ACC112 (cell line): ENCODE data around the gene SREBF2.

ENCODE experiments used
- H2AFZ ChIP-seq: fragments of 200-600 bp; sonication (generic); one replicate; pipeline ENCODE4 v1.6.0; 2017; ENCODE audit warnings: antibody characterized with exemption, low read length; ENCODE audit not compliant: unreplicated experiment
- H3K27ac ChIP-seq: fragments of 200-600 bp; sonication (generic); 2 replicates; pipeline ENCODE4 v1.5.1; 2014; ENCODE audit warnings: low read depth, mild to moderate bottlenecking, antibody characterized with exemption, low read length, moderate library complexity
- H3K27me3 ChIP-seq: fragments of 200-600 bp; sonication (generic); 2 replicates; pipeline ENCODE4 v1.6.1; 2014; ENCODE audit warnings: mild to moderate bottlenecking, antibody characterized with exemption, low read length, moderate library complexity, mixed read lengths; ENCODE audit not compliant: insufficient read depth
- H3K36me3 ChIP-seq: fragments of 200-600 bp; sonication (generic); 2 replicates; pipeline ENCODE4 v1.6.1; 2016; ENCODE audit warnings: mild to moderate bottlenecking, antibody characterized with exemption, low read length, moderate library complexity, mixed read lengths; ENCODE audit not compliant: insufficient read depth
- H3K4me1 ChIP-seq: fragments of 200-600 bp; sonication (generic); one replicate; pipeline ENCODE4 v1.6.1; 2016; ENCODE audit warnings: low read length, mixed read lengths; ENCODE audit not compliant: insufficient read depth, unreplicated experiment, control insufficient read depth
- H3K4me3 ChIP-seq: fragments of 200-600 bp; sonication (generic); 2 replicates; pipeline ENCODE4 v1.5.1; 2014; ENCODE audit warnings: mild to moderate bottlenecking, low read depth, low read length
- H3K79me2 ChIP-seq: fragments of 200-600 bp; sonication (generic); one replicate; pipeline ENCODE4 v1.6.0; 2016; ENCODE audit warnings: low read length; ENCODE audit not compliant: control insufficient read depth, unreplicated experiment, insufficient read depth

The SREBF2 gene

GRCh38 chr22:41900652-41901312 is 67.9 kb downstream of the SREBF2 start:
- Histone ChIP-seq H3K36me3 (no peaks in the 10 kb centered on the region), H3K27ac (no peak overlapping the region), H3K4me3 (no peak overlapping the region), H3K79me2 (no peaks in the 10 kb centered on the region), H3K4me1 (no peaks in the 10 kb centered on the region), H2AFZ (no peak overlapping the region), H3K27me3 (no peaks in the 10 kb centered on the region)

- no peak overlapping the region for H2AFZ ChIP-seq
- H3K36me3 ChIP-seq, result no peaks in the 10 kb centered on the region
- no peak overlapping the region for H3K27ac ChIP-seq
- no peaks in the 10 kb centered on the region for H3K79me2 ChIP-seq
- no peaks in the 10 kb centered on the region for H3K27me3 ChIP-seq
- no peak overlapping the region for H3K4me3 ChIP-seq
- no peaks in the 10 kb centered on the region for H3K4me1 ChIP-seq
Measured at GRCh38 chr22:41902016-41902415, 69.1 kb downstream of the SREBF2 start.

GRCh38 chr22:41902932-41903421 is 70.1 kb downstream of the SREBF2 start:
- no peaks in the 10 kb centered on the region for H3K36me3 ChIP-seq
- no peak overlapping the region for H2AFZ ChIP-seq
- H3K4me1 ChIP-seq, result no peaks in the 10 kb centered on the region
- H3K27ac ChIP-seq, result no peak overlapping the region
- H3K27me3 ChIP-seq, result no peaks in the 10 kb centered on the region
- no peak overlapping the region for H3K4me3 ChIP-seq
- no peaks in the 10 kb centered on the region for H3K79me2 ChIP-seq

GRCh38 chr22:41904450-41905410 is 71.8 kb downstream of the SREBF2 start:
- Histone ChIP-seq H3K27me3 (no peaks in the 10 kb centered on the region), H3K79me2 (no peaks in the 10 kb centered on the region), H3K36me3 (no peaks in the 10 kb centered on the region), H3K27ac (no peak overlapping the region), H3K4me1 (no peaks in the 10 kb centered on the region), H2AFZ (no peak overlapping the region), H3K4me3 (no peak overlapping the region)

GRCh38 chr22:41905411-41906202 is 72.7 kb downstream of the SREBF2 start:
- H3K4me3 ChIP-seq, result no peak overlapping the region
- no peak overlapping the region for H3K27ac ChIP-seq

GRCh38 chr22:41906822-41907221 is 73.9 kb downstream of the SREBF2 start:
- Histone ChIP-seq H3K36me3 (no peaks in the 10 kb centered on the region), H2AFZ (no peak overlapping the region), H3K79me2 (no peaks in the 10 kb centered on the region), H3K4me3 (no peak overlapping the region), H3K4me1 (no peaks in the 10 kb centered on the region), H3K27ac (no peak overlapping the region), H3K27me3 (peaks cover 18% of the 10 kb centered on the region)

More at GRCh38 chr22:41905411-41906202, 72.7 kb downstream of the SREBF2 start:
- H3K79me2 ChIP-seq, result no peaks in the 10 kb centered on the region
- no peak overlapping the region for H2AFZ ChIP-seq
- no peaks in the 10 kb centered on the region for H3K36me3 ChIP-seq
- H3K4me1 ChIP-seq, result no peaks in the 10 kb centered on the region
- H3K27me3 ChIP-seq, result peaks cover 6% of the 10 kb centered on the region; the same call in 1 of the 2 replicates

- no peaks in the 10 kb centered on the region for H3K79me2 ChIP-seq
- peaks cover 27% of the 10 kb centered on the region for H3K27me3 ChIP-seq
- H3K4me1 ChIP-seq, result no peaks in the 10 kb centered on the region
- H3K36me3 ChIP-seq, result no peaks in the 10 kb centered on the region
- no peak overlapping the region for H3K4me3 ChIP-seq
- no peak overlapping the region for H3K27ac ChIP-seq
- no peak overlapping the region for H2AFZ ChIP-seq
Measured at GRCh38 chr22:41907436-41908401, 74.8 kb downstream of the SREBF2 start.

- Histone ChIP-seq H3K27ac (no peak overlapping the region), H3K27me3 (peaks cover 35% of the 10 kb centered on the region), H3K79me2 (no peaks in the 10 kb centered on the region), H3K4me3 (no peak overlapping the region), H2AFZ (no peak overlapping the region), H3K4me1 (no peaks in the 10 kb centered on the region), H3K36me3 (no peaks in the 10 kb centered on the region)
Measured at GRCh38 chr22:41908411-41909309, 75.8 kb downstream of the SREBF2 start.
